ENCODE results near the gene HSPA14. TPM values are rescaled to one million over a fixed set of nuclear protein-coding genes. Genes with fewer than 3 reads are reported as not detected.

HSPA14 gene
- total RNA-seq, 2 donors from 2014 or later, result 17.1 to 24.9 TPM

DNA sequence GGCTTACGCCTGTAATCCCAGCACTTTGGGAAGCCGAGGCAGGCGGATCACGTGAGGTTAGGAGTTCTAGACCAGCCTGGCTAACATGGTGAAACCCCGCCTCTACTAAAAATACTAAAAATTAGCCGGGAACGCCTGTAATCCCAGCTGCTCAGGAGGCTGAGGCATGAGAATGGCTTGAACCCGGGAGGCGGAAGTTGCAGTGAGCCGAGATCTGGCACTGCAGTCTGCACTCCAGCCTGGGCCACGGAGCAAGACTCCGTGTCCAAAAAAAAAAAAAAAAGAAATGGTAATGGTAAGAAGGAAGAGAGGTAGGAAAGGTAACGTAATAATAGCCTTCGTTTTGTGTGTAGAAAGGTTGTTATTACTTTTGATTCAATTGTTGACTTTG lies 1.2 kb downstream of the HSPA14 start:
- H3K4me3 ChIP-seq (ENCODE audit: low read length), result peak overlapping the region; percentile 94
- Mint-ChIP-seq H3K9me3 (no peaks in the 10 kb centered on the region), H3K4me1 (peaks cover 19% of the 10 kb centered on the region), H3K27ac (peak overlapping the region; percentile 97), H3K36me3 (ENCODE audit: low read depth) (peaks cover 40% of the 10 kb centered on the region), H3K4me3 (peak overlapping the region; percentile 92), H3K27me3 (ENCODE audit: insufficient read depth) (no peaks in the 10 kb centered on the region)
- no peak for TF ChIP-seq CTCF (conservative IDR thresholded peaks at IDR 0.05)
- no peak overlapping the region for H3K27ac ChIP-seq (ENCODE audit: low read depth, low read length)
- H3K9ac ChIP-seq (ENCODE audit: extremely low read depth, low read length, poor library complexity, severe bottlenecking), result peak overlapping the region; percentile 94
- no peak for DNase-seq
- 23 to 26% methylated on average over 14 of the region's 14 CpGs for WGBS, 2 experiments (ENCODE audit: insufficient coverage in 1 of 2, insufficient read length in 1 of 2)
- no peaks in the 10 kb centered on the region for H3K4me1 ChIP-seq (ENCODE audit: control insufficient read depth, insufficient read depth, low read length)
- H3K36me3 ChIP-seq (ENCODE audit: control insufficient read depth, insufficient read depth, low read length), result peaks cover 43% of the 10 kb centered on the region
- no peaks in the 10 kb centered on the region for H3K27me3 ChIP-seq (ENCODE audit: control insufficient read depth, insufficient read depth, low read length, poor library complexity, severe bottlenecking)
- no peaks in the 10 kb centered on the region for H3K9me3 ChIP-seq (ENCODE audit: control insufficient read depth, low read length)

- H3K27me3 Mint-ChIP-seq (ENCODE audit: insufficient read depth), result no peaks in the 10 kb centered on the region
- H3K36me3 Mint-ChIP-seq (ENCODE audit: low read depth), result peaks cover 48% of the 10 kb centered on the region
- H3K27ac ChIP-seq (ENCODE audit: low read depth, low read length), result no peak overlapping the region
- no peak for TF ChIP-seq CTCF (conservative IDR thresholded peaks at IDR 0.05)
- no peak overlapping the region for H3K4me3 Mint-ChIP-seq
- H3K4me1 Mint-ChIP-seq, result peaks cover 12% of the 10 kb centered on the region
- no peaks in the 10 kb centered on the region for H3K27me3 ChIP-seq (ENCODE audit: control insufficient read depth, insufficient read depth, low read length, poor library complexity, severe bottlenecking)
- DNase-seq, result no peak
- H3K27ac Mint-ChIP-seq, result no peak overlapping the region
- H3K4me3 ChIP-seq (ENCODE audit: low read length), result no peak overlapping the region
- H3K4me1 ChIP-seq (ENCODE audit: control insufficient read depth, insufficient read depth, low read length), result no peaks in the 10 kb centered on the region
- peak overlapping the region; percentile 94 for H3K9ac ChIP-seq (ENCODE audit: extremely low read depth, low read length, poor library complexity, severe bottlenecking)
- WGBS, 2 experiments (ENCODE audit: insufficient coverage in 1 of 2, insufficient read length in 1 of 2), result 88 to 93% methylated on average over 1 to 2 of the region's 2 CpGs
- H3K9me3 Mint-ChIP-seq, result no peaks in the 10 kb centered on the region
- H3K36me3 ChIP-seq (ENCODE audit: control insufficient read depth, insufficient read depth, low read length), result peaks cover 51% of the 10 kb centered on the region
- H3K9me3 ChIP-seq (ENCODE audit: control insufficient read depth, low read length), result no peaks in the 10 kb centered on the region
Measured at GRCh38 chr10:14840178-14840577, 2.1 kb downstream of the HSPA14 start.

GRCh38 chr10:14843327-14843988 lies 5.4 kb downstream of the HSPA14 start:
- Mint-ChIP-seq H3K27me3 (ENCODE audit: insufficient read depth) (no peaks in the 10 kb centered on the region), H3K4me3 (no peak overlapping the region), H3K36me3 (ENCODE audit: low read depth) (peaks cover 49% of the 10 kb centered on the region), H3K27ac (no peak overlapping the region), H3K9me3 (no peaks in the 10 kb centered on the region), H3K4me1 (peaks cover 4% of the 10 kb centered on the region)
- no peaks in the 10 kb centered on the region for H3K9me3 ChIP-seq (ENCODE audit: control insufficient read depth, low read length)
- no peak overlapping the region for H3K4me3 ChIP-seq (ENCODE audit: low read length)
- H3K9ac ChIP-seq (ENCODE audit: extremely low read depth, low read length, poor library complexity, severe bottlenecking), result no peak overlapping the region
- no peaks in the 10 kb centered on the region for H3K27me3 ChIP-seq (ENCODE audit: control insufficient read depth, insufficient read depth, low read length, poor library complexity, severe bottlenecking)
- no peaks in the 10 kb centered on the region for H3K4me1 ChIP-seq (ENCODE audit: control insufficient read depth, insufficient read depth, low read length)
- no peak for TF ChIP-seq CTCF (conservative IDR thresholded peaks at IDR 0.05)
- peaks cover 59% of the 10 kb centered on the region for H3K36me3 ChIP-seq (ENCODE audit: control insufficient read depth, insufficient read depth, low read length)
- H3K27ac ChIP-seq (ENCODE audit: low read depth, low read length), result no peak overlapping the region
- DNase-seq, result no peak
- WGBS, 2 experiments (ENCODE audit: insufficient coverage in 1 of 2, insufficient read length in 1 of 2), result 95 to 98% methylated on average over 13 to 15 of the region's 15 CpGs
